Measurements from ENCODE around the gene SAMD14. TPM values are rescaled to one million over a fixed set of nuclear protein-coding genes. Genes with fewer than 3 reads are reported as not detected.

The SAMD14 gene
- total and polyA plus RNA-seq, 2 of the 4 experiments (the other 2 are of a cell fraction), result 1.4 to 6.2 TPM

- DNase-seq (no peak), ATAC-seq (ENCODE audit: low read depth) (no peak)
- Histone ChIP-seq H3K4me2 (ENCODE audit: low read depth, low read length) (no peak overlapping the region), H3K18ac (ENCODE audit: low read depth, low read length) (no peak overlapping the region), H3K9me3 (ENCODE audit: control insufficient read depth, insufficient read depth, low read length) (no peaks in the 10 kb centered on the region), H2AK5ac (ENCODE audit: low read depth, low read length) (no peak overlapping the region), H3K23ac (ENCODE audit: low read depth, low read length) (no peak overlapping the region), H3K27me3 (ENCODE audit: control insufficient read depth, insufficient read depth, low read length) (no peaks in the 10 kb centered on the region), H2BK20ac (ENCODE audit: low read depth, low read length) (no peak overlapping the region), H3K27ac (ENCODE audit: insufficient read depth, low read length) (no peak overlapping the region), H2BK15ac (ENCODE audit: low read depth, low read length) (no peak overlapping the region), H3K4ac (ENCODE audit: low read depth, low read length) (no peak overlapping the region), H3K56ac (ENCODE audit: extremely low read depth, insufficient read depth, low read length) (no peak overlapping the region), H4K5ac (ENCODE audit: low read depth, low read length) (no peak overlapping the region), H4K91ac (ENCODE audit: insufficient read depth, low read depth, low read length) (no peak overlapping the region), H3K9me1 (ENCODE audit: insufficient read depth, low read length) (peaks cover 6% of the 10 kb centered on the region), H2AK9ac (replicated peaks; ENCODE audit: low read depth, low read length, poor library complexity) (peak overlapping the region; percentile 6), H2BK120ac (ENCODE audit: low read depth, low read length) (no peak overlapping the region), H4K8ac (ENCODE audit: low read depth in 2 of 2, low read length in 2 of 2) (no peak overlapping the region), H2BK5ac (ENCODE audit: low read depth, low read length, poor library complexity, severe bottlenecking) (no peak overlapping the region), H3K4me1 (ENCODE audit: control insufficient read depth, insufficient read depth, low read length) (peaks cover 3% of the 10 kb centered on the region), H3K79me1 (ENCODE audit: low read depth in 1 of 2, low read length in 2 of 2) (no peaks in the 10 kb centered on the region), H4K20me1 (ENCODE audit: insufficient read depth, low read length) (no peaks in the 10 kb centered on the region), H3K36me3 (ENCODE audit: control insufficient read depth, insufficient read depth, low read length) (peaks cover 35% of the 10 kb centered on the region; the same call in 1 of the 2 replicates), H3K4me3 (ENCODE audit: insufficient read depth, low read depth, low read length) (no peak overlapping the region), H3K14ac (replicated peaks; ENCODE audit: low read depth, low read length) (no peak overlapping the region), H3K9ac (ENCODE audit: low read depth, low read length) (no peak overlapping the region), H2AFZ (replicated peaks; ENCODE audit: low read length, poor library complexity) (no peak overlapping the region)
- intact Hi-C loops (cut with micrococcal nuclease), result no loop called here
- BruUV-seq (replicated peaks), result no TSS peak
- dilution Hi-C loops (cut with HindIII; ENCODE audit: low sequenced_read_pairs, unreplicated experiment), result no loop called here
- in situ Hi-C loops (cut with MboI; ENCODE audit: low sequenced_read_pairs), result no loop called here
- ChIA-PET POLR2A (ENCODE audit: unreplicated experiment) (no interaction called here), CTCF (interaction anchor here (2.1 kb wide), 1 partner anchor 15 kb away, joined by 7 read pairs; no protein-coding TSS in a partner anchor)
- TF ChIP-seq USF2 (IDR thresholded peaks at IDR 0.05; ENCODE audit: low read depth, low read length), result no peak
- 80% methylated on average over 1 of the region's 7 CpGs; no CpG with 5 or more reads in 1 of the 2 experiments for WGBS, 2 experiments (ENCODE audit: extremely low coverage in 2 of 2, insufficient read length in 1 of 2)
Observed at GRCh38 chr17:50109207-50109606, 20.8 kb downstream of the SAMD14 start.
